ENCODE measurements around the gene FXR1.

FXR1 gene

GRCh38 chr3:180888992-180889560, 23.4 kb upstream of the FXR1 start:
- no peak overlapping the region for H3K27ac ChIP-seq
- TF ChIP-seq ZFX (IDR thresholded peaks at IDR 0.05; ENCODE audit: borderline replicate concordance) (no peak), CTCF (IDR thresholded peaks at IDR 0.05) (no peak)

DNA sequence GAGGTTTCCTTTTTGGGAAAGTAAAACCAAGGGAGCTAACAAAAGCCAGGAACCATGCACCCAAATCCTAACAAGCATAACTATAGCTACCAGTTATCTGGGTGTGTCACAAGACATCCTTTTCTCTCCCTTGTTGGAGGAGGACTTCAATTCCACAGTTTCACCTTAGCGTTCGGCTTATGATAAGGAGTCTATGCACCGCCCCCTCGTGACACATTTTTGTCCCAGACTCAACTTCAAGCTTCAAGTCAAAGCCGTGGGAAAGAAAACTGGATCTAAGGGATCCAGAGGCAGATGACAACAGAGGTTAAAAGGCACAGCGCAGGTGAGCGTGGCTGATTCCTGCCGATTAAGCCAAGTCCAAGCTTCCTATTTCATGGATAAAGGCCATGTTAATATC, 13.9 kb upstream of the FXR1 start:
- no peak overlapping the region for H3K27ac ChIP-seq
- TF ChIP-seq CTCF (IDR thresholded peaks at IDR 0.05) (no peak), ZFX (IDR thresholded peaks at IDR 0.05; ENCODE audit: borderline replicate concordance) (no peak)

DNA sequence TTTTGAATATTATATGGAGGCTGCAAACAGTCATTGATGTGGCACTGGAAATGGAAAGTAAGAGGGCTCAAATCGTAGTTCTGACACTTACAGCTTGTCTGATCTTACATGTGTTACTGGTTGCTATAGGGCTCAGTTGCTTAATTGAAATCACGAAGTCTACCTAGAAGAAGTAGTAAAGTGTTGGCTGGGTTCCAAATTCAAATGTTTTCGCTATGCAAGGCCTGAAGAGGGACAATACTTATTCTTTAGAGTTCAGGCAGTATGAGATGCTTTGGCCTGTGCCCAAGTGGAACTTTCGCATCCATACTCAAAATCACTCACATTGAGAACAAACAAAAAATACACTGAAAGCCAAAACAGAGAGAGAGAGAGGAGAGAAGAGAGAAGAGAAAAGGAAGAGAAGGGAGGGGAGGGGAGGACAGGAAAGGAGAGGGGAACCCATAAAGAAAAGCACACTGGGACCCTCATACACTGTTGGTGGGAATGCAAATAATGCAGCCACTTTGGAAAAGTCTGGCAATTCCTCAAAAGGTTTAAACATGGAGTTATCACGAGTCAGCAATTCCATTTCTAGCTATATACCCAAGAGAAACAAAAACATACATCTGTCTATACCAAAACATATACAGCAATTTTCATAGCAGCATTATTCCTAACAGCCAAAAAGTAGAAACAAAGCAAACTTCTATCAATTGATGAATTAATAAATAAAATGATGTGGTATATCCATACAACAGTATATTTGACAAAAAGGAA, 2.9 kb upstream of the FXR1 start:
- H3K27ac ChIP-seq: no peak overlapping the region
- TF ChIP-seq ZFX (IDR thresholded peaks at IDR 0.05; ENCODE audit: borderline replicate concordance) (no peak), CTCF (IDR thresholded peaks at IDR 0.05) (no peak)

- H3K27ac ChIP-seq: no peak overlapping the region
- TF ChIP-seq ZFX (IDR thresholded peaks at IDR 0.05; ENCODE audit: borderline replicate concordance): no peak
- TF ChIP-seq CTCF (IDR thresholded peaks at IDR 0.05): no peak
Observed at GRCh38 chr3:180910823-180911222, 1.6 kb upstream of the FXR1 start.

- TF ChIP-seq CTCF (IDR thresholded peaks at IDR 0.05) (no peak), ZFX (IDR thresholded peaks at IDR 0.05; ENCODE audit: borderline replicate concordance) (no peak)
Observed at GRCh38 chr3:180911876-180912303, 580 bp upstream of the FXR1 start.

GRCh38 chr3:180913581-180914404, 1.3 kb downstream of the FXR1 start:
- H3K27ac ChIP-seq: peak overlapping the region; percentile 79; the same call in 1 of the 2 replicates
- TF ChIP-seq CTCF (IDR thresholded peaks at IDR 0.05): no peak
- TF ChIP-seq ZFX (IDR thresholded peaks at IDR 0.05; ENCODE audit: borderline replicate concordance): no peak

More at GRCh38 chr3:180911876-180912303, 580 bp upstream of the FXR1 start:
- peak overlapping the region; percentile 79 for H3K27ac ChIP-seq
